HG03575 (cell line): ENCODE results near the gene RABGEF1.
A peak's percentile ranks its signal among the peaks of the same experiment; 100 is the strongest.
"Not testable (repeated sequence)": the region's sequence is repeated elsewhere in the genome, so short reads cannot be mapped to it uniquely, and the experiment has no call there.

Experiments used
- ATAC-seq: cut with Tn5 transposase; IDR thresholded peaks from one replicate; pipeline ENCODE4 v1.9.1; 2021; ENCODE audit not compliant: unreplicated experiment, insufficient number of reproducible peaks, low FRiP score; ENCODE audit errors: extremely low read depth

RABGEF1 gene

DNA sequence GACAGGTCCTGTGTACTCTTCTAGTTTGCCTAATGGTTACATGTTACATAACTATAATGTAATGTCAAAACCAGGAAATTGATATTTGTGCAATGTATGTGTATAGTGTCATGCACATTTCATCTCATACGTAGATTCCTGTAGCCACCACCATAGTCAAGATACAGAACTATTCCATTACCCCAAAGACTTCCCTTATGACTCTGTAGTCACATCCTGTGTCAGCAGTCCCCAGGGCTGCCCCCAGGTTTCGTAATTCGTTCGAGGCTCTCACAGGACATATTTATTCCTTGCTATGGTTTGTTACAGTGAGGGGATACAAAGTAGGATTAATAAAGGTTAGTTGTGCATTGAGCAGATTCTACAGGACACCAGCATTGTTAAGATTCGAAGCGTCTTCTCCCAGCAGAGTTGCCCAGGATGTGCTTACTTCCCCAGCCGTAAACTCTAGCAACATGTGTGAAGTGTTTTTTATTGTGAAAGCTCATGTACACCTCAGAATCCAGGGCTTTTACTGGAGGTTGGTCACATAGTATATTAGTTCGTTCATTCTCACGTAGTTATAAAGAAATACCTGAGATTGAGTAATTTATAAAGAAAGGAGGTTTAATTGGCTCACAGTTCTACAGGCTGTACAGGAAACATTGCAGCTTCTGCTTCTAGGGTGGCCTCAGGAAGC, 18.6 kb downstream of the RABGEF1 start:
- ATAC-seq: peak; percentile 51

DNA sequence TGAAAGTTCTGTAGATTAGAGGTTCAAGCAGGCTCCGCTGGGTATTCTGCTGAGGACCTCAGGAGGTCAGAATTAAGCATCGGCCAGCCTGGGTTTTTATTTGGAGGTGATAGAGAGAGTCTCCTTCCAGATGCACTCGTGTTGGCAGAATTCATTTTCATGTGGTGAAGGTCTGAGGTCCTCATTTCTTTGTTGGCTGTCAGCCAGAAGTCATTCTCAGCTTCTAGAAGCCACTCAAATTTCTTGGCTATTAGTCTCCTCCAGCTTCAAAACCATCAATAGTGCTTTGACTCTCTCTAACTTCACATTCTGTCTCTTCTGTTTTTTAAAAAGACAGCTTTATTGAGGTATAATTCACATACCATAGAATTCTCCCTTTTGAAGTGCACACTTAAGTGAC, 22.6 kb downstream of the RABGEF1 start:
- ATAC-seq: not testable (repeated sequence)

DNA sequence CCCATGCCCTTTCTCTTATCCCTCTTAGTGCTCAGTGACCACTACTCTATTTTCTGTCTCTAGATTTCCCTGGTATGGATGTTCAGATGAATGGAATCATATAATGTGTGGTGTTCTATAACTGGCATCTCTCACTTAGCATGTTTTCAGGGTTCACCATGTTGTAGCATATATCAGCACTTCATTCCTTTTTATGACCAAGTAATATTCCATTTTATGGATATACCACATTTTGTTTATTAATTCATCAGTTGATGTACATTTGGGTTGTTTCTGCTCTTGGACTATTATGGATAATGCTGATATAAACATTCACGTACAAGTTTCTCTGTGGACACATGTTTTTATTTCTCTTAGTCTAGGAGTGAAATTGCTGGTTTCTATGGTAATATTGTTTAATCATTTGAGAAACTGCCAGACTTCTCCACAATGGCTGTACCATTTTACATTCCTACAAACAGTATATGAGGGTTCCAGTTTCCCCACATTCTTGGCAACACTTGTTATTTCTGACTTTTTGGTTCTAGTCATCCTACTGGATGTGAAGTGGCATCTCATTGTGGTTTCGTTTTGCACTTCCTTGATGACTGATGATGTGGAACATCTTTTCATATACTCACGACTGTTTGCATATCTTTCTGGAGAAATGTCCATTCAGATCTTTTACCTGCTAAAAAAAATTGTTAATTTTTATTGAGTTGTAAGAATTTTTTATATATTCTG, 23.3 kb downstream of the RABGEF1 start:
- ATAC-seq: not testable (repeated sequence)

DNA sequence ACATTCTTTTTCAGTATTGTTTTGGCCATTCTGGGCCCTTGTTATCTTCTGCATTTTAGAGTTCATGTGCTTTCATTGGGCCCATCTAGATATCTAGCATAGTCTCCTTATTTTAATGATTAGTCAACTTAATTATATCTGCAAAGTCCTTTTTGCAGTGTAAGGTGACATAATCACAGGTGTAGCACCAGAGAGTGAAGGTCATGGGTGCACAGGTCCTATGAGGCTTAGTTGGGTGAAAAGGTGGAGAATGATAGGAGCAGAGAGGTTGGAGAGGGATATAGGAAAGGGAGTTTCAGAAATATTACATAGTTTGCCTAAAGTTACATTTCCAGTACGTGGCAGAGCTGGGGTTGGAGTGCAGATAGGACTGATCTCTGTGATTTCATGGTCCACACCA, 24.4 kb downstream of the RABGEF1 start:
- ATAC-seq: not testable (repeated sequence)

DNA sequence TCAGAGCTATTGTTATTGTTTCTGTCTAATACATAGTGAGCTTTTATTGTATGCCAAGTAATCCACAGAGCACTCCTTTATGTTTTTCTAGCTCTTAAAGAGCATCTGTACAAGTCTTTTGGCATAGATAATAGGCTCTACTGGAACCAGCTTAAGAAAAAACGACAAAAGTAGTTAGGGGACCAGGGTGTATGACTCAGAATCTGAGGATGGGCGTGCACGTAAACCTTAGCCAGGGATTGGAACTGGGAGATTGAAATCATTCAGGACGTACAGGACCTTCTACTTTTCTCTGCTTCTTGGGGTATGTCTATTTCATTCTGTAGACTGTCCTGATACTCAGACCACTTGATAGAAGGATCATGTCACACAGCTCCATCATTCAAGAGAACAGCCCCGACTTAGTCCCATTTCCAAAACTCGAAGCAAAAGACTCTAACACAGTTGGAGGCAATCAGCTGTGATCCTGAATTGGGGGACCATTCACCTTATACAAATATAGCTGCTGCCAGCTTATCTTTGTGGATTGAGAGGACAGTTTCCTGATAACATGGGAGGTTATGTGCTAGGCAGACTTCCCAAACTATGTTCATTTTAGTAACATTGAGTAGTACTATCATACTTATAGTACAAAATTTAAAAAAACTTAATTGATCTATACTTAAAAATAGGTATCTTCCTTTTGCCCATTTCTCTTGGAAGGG, 24.9 kb downstream of the RABGEF1 start:
- not testable (repeated sequence) for ATAC-seq

DNA sequence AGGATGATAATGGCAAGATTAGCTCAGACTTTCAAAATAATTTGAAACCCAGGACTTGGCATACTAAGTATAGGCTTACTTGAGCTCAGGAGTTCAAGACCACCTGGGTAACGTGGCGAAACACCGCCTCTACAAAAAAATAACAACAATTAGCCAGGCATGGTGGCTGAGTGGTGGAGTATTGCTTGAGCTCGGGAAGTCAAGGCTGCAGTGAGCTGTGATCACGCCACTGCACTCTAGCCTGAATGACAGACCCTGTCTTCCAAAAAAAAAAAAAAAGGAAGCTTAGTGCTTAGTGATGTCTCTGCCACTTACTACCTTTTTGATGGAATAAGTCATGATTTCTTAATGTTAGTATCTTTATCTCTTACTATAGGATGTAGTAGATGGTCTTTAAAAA, 25.5 kb downstream of the RABGEF1 start:
- ATAC-seq: no peak

DNA sequence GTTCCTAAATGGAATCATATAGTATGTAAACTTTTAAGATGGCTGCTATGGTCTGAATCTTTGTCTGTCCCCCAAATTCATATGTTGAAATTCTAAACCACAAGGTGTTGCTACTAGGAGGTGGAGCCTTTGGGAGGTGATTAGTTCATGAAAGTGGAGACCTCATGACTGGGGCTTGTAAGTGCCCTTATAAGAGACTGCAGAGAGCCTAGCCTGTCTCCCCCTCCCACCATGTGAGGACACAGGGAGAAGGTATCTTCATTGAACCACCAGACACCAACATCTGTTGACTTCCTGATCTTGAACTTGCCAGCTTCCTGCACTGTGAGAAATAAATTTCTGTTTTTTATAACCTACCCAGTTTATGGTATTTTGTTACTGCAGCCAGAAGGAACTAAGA, 27.0 kb downstream of the RABGEF1 start:
- not testable (repeated sequence) for ATAC-seq

DNA sequence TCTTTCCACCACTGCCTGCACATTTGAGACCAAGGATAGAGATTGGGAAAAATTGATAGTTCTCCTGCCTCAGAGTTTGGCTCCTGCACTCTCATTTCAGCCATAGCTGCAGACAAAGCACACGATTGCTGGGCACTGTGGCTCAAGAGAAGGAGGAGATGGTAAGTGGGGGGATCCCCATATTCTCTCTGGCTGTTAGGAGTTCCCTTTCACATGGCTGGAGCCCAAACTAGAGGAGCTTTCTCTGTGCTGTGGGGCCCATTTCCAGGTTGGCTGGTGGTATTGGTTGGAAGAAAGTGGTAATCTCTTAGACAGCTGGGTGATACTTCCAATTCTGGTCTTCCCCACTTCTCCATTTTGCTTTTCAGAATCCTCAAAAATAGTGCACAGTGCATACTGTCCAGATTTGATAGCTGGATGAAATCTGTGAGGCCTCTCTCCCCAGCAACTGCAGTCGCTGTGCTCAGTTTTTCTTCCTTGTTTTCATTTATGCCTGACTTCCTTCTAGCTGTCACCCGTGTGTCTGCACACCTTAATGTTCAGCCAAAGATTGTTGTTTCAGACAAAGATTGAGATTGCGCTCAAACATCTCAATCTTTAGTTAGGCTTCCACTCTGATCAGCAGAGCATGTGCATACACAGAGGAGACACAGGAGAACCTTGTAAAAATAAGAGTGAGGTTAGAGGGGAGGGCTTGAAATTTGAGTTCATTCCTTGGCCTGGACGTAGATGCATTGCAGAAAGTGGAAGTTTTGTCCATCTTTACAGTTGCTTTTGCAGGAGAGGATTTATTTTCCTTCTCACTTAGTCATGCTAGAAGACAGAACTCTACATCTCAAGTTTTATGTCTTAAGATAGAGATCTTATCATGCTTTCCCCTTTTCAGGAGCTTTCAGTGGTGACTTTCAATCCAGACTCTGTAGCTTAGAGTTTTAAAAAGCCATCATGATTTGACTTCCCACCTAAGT, 28.6 kb downstream of the RABGEF1 start:
- ATAC-seq: no peak

DNA sequence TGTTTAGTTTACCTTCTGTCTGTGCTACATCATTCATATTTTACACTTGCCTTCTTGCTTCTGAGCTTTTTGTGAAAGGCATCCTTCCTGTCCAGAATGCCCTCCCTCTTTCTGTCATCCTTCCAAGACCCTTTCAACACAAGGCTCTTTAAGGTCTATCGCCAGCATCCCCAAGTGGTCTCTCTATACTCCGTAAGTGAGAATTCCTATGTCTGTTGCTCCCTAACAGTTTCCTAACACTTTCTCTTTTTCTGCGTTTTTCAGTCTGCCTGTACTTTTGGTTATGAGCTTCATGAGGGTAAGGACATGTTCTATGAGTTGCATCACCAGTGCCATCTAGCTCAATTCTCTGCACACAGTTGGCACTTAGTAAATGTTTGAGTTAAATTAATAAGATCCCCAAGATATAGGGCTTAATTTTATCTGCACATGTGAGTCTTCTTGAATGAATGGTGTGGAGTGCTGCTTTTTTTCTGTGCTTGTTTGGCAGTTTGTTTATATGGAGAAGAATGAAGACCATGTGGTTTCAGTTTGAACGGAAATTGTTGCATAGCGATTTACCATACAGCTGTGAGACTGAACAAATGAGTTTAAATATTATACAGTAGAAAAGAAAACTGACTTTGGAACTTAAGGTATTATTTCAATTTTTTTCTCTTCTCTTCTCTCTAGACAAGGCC, 29.4 kb downstream of the RABGEF1 start:
- ATAC-seq: no peak

DNA sequence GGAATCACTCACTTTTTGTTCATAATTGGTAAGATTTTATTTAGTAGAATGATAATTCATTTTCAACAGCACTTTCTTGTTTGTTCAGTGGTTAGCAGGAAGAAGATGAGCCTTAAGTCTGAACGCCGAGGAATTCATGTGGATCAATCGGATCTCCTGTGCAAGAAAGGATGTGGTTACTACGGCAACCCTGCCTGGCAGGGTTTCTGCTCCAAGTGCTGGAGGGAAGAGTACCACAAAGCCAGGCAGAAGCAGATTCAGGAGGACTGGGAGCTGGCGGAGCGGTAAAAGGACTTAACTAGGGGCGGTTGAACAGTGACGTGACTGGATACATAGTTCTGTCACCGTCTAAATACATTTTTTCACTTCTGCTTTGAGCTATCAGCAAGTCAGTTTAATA, 31.3 kb downstream of the RABGEF1 start:
- no peak for ATAC-seq

DNA sequence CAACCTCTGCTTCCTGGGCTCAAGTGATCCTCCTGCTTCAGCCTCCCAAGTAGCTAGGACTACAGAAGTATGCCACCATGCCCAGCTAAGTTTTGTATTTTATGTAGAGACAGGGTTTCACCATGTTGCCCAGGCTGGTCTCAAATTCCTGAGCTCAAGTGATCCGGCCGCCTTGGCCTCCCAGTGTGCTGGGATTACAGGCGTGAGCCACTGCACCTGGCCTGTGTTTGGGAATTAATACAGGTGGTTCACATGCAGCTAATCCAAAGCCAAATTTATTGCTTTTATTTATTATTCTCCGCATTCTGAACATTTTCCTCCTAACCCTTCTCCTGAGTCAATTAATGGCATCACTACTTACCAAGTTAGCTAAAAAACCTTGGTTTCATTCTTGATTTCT, 33.2 kb downstream of the RABGEF1 start:
- not testable (repeated sequence) for ATAC-seq

DNA sequence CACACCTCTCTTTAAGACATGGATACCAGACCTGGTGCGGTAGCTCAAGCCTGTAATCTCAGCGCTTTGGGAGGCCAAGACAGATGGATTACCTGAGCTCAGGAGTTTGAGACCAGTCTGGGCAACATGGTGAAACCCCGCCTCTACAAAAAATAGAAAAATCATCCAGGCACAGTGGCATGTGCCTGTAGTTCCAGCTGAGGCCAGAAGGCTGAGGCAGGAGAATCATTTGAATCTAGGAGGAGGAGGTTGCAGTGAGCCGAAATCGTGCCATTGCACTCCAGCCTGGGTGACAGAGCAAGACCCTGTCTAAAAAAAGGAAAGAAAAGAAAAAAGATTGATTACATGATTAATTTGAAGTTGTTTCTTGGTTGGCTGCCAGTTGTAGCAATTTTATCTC, 35.9 kb downstream of the RABGEF1 start:
- not testable (repeated sequence) for ATAC-seq

DNA sequence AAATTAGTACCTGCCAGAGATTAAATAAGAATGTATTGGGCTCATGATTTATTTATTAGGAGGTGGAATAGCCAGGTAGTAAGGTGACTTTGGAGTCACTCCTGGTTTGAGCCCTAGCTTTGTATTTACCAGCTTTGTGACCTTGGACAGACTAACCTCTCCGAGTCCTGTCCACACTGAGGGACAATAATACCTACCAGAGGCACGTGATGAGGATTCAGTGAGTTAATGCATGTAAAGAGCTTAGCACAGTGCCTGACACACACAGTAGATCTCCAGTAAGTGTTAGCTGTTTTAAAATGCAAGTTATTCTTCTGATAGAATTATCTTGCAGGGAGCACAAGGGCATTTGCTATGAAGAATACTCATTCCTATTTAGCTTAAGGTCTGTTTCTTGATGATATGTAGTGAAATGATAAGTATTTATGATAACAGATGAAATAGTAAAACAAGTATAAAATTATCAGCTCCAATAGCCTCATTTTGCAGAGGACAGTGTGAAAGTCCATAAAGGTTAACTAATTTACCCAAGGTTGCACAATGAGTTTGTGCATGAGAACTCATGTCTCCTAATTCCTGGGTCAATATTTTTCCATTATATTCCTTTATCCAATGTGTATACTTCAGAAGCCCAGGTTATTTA, 36.4 kb downstream of the RABGEF1 start:
- ATAC-seq: no peak

DNA sequence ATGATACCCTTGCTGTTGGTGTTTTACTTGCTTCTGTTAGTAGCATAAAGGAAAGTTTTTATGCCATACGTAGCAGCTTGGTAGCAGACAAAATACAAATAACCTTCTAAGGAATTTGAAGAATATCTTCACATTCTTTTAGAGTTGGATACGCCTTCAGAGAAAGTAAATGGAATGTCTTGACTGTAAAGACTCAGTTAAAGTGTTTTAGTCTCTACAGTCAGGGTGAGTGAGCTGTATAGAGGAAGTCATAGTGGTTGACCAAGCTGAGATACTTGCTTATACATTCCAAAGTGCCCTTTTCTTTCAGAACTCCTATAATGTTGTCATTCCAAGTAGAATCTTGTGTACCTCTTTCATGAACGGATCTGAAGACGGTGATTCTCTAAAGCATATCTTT, 37.7 kb downstream of the RABGEF1 start:
- no peak for ATAC-seq

DNA sequence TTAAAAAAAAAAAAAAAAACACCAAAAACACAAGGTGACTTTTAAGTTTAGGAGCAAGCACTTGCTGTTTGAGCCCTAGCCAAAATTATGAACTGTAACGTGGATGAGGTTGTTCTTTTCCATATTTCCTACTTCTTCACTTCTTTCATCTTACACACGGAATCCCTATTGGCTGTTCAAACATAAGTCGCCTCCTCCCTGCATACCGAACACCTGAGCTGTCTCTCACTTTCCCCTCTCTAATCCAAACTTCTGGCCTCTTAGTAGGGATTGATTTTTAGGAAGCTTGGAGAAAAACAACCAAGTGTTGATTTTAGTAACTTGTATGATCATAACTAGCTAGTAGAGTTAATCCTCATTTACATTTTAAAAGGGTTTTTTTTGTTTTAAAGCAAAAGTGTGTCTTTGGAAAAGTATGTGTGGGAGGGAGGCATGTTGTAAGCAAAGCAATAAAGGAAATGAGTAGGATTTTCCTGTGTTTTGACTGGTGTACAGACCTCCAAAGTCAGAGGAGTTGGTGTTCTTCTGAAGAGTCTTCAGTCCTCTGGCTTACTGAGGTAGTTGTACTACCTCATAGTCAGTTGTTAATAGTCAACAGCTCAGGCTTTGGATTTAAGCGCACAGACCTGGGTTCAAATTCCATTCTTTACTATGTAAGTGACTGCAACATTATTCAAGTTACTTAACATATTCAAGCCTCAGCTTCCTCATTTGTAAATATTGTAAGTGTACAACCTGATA, 39.3 kb downstream of the RABGEF1 start:
- no peak for ATAC-seq

DNA sequence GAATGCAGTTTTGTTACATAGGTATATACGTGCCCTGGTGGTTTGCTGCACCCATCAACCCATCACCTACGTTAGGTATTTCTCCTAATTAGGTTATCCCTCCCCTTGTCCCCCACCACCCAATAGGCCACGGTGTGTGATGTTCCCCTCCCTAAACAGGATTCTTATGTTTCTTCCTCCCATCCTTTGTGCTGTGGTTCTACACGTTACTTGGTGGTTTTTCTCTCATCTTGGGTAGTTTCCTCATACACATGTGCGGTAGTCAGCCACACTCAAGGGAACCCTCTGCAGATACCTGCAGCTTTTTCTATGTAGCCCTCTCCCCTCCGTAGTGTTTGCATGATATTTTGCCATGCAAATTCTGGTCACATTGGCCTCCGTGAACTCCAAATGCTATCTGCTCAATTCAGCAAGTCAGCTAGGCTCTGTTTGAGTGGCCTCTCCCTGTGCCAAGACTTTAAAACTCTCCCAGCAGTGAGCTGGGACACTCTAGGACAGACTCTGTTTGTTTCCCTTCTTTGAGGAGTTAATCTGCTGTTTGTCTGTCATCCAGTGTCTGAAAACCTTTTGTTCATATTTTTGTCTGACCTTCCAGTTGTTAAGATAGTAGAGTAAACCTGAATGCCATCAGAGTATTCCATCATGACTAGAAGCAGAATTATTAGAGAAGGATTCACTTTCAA, 41.0 kb downstream of the RABGEF1 start:
- no peak for ATAC-seq

DNA sequence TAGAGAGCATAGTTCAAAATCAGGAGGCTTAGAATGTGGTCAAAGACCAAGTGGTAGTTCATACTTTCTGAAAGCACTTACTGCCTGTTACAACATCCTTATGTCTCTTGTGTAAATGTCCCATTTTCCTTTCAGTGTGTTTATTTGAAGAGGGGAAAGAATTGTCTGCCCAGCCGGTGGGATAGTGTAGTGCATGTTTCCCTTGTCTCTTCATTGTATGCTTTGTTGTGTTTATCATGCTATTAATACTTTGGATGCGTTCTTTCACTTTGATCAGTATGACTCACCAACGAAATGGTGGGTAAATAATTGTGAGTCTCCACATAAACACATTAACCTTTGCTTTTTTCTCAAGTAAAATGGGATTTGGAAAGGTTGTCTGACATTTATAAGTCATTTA, 42.3 kb downstream of the RABGEF1 start:
- not testable (repeated sequence) for ATAC-seq
